GM19351 (cell line): ENCODE measurements around the gene MEIS2.

Experiments used
- ATAC-seq: cut with Tn5 transposase; IDR thresholded peaks from one replicate; pipeline ENCODE4 v1.9.1; 2021; ENCODE audit warnings: mild to moderate bottlenecking, moderate library complexity; ENCODE audit not compliant: unreplicated experiment

MEIS2 gene

GRCh38 chr15:37112971-37113670 lies 12.8 kb upstream of the MEIS2 start:
- ATAC-seq, result no peak

- ATAC-seq, result no peak
Measured at GRCh38 chr15:37112171-37112570, 11.8 kb upstream of the MEIS2 start.

GRCh38 chr15:37111427-37111717 lies 11.0 kb upstream of the MEIS2 start:
- ATAC-seq, result no peak

- ATAC-seq, result no peak
Measured at GRCh38 chr15:37109872-37110572, 9.7 kb upstream of the MEIS2 start.

- ATAC-seq, result no peak
Measured at GRCh38 chr15:37109168-37109871, 9.0 kb upstream of the MEIS2 start.

GRCh38 chr15:37108381-37109167 lies 8.2 kb upstream of the MEIS2 start:
- ATAC-seq, result no peak

GRCh38 chr15:37107744-37108380 lies 7.5 kb upstream of the MEIS2 start:
- no peak for ATAC-seq

- no peak for ATAC-seq
Measured at GRCh38 chr15:37107071-37107743, 6.9 kb upstream of the MEIS2 start.

GRCh38 chr15:37106490-37107001 lies 6.2 kb upstream of the MEIS2 start:
- ATAC-seq, result no peak

GRCh38 chr15:37105889-37106288 lies 5.5 kb upstream of the MEIS2 start:
- ATAC-seq, result no peak

GRCh38 chr15:37105029-37105428 lies 4.7 kb upstream of the MEIS2 start:
- no peak for ATAC-seq

GRCh38 chr15:37104424-37104981 lies 4.2 kb upstream of the MEIS2 start:
- no peak for ATAC-seq

GRCh38 chr15:37103475-37104423 lies 3.4 kb upstream of the MEIS2 start:
- ATAC-seq, result no peak

- ATAC-seq, result no peak
Measured at GRCh38 chr15:37103163-37103435, 2.8 kb upstream of the MEIS2 start.

- ATAC-seq, result no peak
Measured at GRCh38 chr15:37102305-37103162, 2.2 kb upstream of the MEIS2 start.

GRCh38 chr15:37101980-37102304 lies 1.6 kb upstream of the MEIS2 start:
- ATAC-seq, result no peak

- ATAC-seq, result peak; percentile 18
Measured at GRCh38 chr15:37100966-37101215, 542 bp upstream of the MEIS2 start.

- ATAC-seq, result peak; percentile 6
Measured at GRCh38 chr15:37099319-37100108, 835 bp downstream of the MEIS2 start.
